ENCODE data around the gene USP48.
"Not testable (repeated sequence)": the region's sequence is repeated elsewhere in the genome, so short reads cannot be mapped to it uniquely, and the experiment has no call there.

Gene USP48

GRCh38 chr1:21631944-21632887 is 150.7 kb downstream of the USP48 start:
- TF ChIP-seq, protein P1, sequence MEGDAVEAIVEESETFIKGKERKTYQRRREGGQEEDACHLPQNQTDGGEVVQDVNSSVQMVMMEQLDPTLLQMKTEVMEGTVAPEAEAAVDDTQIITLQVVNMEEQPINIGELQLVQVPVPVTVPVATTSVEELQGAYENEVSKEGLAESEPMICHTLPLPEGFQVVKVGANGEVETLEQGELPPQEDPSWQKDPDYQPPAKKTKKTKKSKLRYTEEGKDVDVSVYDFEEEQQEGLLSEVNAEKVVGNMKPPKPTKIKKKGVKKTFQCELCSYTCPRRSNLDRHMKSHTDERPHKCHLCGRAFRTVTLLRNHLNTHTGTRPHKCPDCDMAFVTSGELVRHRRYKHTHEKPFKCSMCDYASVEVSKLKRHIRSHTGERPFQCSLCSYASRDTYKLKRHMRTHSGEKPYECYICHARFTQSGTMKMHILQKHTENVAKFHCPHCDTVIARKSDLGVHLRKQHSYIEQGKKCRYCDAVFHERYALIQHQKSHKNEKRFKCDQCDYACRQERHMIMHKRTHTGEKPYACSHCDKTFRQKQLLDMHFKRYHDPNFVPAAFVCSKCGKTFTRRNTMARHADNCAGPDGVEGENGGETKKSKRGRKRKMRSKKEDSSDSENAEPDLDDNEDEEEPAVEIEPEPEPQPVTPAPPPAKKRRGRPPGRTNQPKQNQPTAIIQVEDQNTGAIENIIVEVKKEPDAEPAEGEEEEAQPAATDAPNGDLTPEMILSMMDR (IDR thresholded peaks at IDR 0.05; ENCODE audit: control insufficient read depth, extremely low read depth, insufficient read depth) = no peak
- DNase-seq (ENCODE audit: low read depth) = no peak
- H3K4me3 ChIP-seq (ENCODE audit: low read depth, low read length) = no peak overlapping the region

DNA sequence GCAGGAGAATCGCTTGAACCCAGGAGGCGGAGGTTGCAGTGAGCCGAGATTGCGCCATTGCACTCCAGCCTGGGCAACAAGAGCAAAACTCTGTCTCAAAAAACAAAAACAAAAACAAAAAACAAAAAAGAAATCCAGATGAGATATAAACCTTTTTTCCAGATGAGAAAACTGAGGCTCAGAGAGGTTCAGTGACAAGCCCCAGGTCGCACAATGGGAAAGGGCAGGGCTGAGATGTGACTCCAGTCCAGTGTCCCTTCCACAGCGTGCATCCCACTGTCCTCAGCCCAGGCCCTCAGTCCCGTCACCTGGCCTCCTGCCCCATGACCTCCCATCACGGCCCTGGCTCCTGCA is 151.4 kb downstream of the USP48 start:
- DNase-seq (ENCODE audit: low read depth); H3K4me3 ChIP-seq (ENCODE audit: low read depth, low read length): not testable (repeated sequence)

- no peak overlapping the region for H3K4me3 ChIP-seq (ENCODE audit: low read depth, low read length)
Measured at GRCh38 chr1:21630571-21631343, 152.2 kb downstream of the USP48 start.

GRCh38 chr1:21629971-21630370 is 153.0 kb downstream of the USP48 start:
- TF ChIP-seq, protein P1 (IDR thresholded peaks at IDR 0.05; ENCODE audit: control insufficient read depth, extremely low read depth, insufficient read depth) = no peak
- H3K4me3 ChIP-seq (ENCODE audit: low read depth, low read length) = no peak overlapping the region
- no peak for DNase-seq (ENCODE audit: low read depth)

More at GRCh38 chr1:21630571-21631343, 152.2 kb downstream of the USP48 start:
- TF ChIP-seq, protein P1 (IDR thresholded peaks at IDR 0.05; ENCODE audit: control insufficient read depth, extremely low read depth, insufficient read depth) = no peak
- DNase-seq (ENCODE audit: low read depth) = no peak

DNA sequence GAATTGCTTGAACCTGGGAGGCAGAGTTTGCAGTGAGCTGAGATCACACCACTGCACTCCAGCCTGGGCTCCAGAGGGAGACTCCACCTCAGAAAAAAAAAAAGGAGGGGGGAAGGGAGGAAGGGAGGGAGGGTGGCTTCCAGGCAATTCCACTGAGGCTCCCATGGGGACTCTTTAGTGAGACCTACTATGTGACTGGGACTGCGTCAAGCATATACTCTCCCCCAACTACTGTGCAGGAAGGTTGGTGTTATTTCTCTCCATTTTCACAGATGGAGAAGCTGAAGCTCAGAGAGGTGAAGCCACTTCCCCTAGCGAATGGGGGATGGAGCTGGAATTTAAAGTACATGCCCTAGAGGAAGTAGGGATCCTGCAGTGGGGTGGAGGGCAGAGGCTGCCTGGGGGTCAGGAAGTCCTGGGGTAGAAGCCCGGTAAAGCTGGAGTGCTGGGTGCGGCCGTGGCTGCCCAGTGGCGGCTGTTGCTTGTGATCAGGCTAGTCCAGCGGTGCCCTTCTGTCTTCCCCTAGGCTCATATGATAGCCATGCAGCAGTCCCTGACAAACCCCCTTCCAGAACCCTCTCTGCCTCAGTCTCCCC is 154.1 kb downstream of the USP48 start:
- H3K4me3 ChIP-seq (ENCODE audit: low read depth, low read length) = no peak overlapping the region
- no peak for DNase-seq (ENCODE audit: low read depth)
- TF ChIP-seq, protein P1 (IDR thresholded peaks at IDR 0.05; ENCODE audit: control insufficient read depth, extremely low read depth, insufficient read depth) = no peak
